Motor neuron (in vitro differentiated cells): ENCODE measurements around the gene BEST3. TPM values are rescaled to one million over a fixed set of nuclear protein-coding genes. Genes with fewer than 3 reads are reported as not detected.
"Not testable (repeated sequence)": the region's sequence is repeated elsewhere in the genome, so short reads cannot be mapped to it uniquely, and the experiment has no call there.

Source experiments
- ATAC-seq, 8 experiments: fragments of 200-7000 bp; cut with Tn5 transposase; replicated peaks in 6 of 8; 2 replicates each; pipeline ENCODE4 v1.8.0; 2021; ENCODE audit warnings: mild to moderate bottlenecking in 8 of 8, moderate library complexity in 8 of 8
- H3K27ac ChIP-seq, 2 donors: fragments of 250-450 bp; sonication (Bioruptor Pico); 2 replicates each; pipeline ENCODE4 v1.9.0; 2021; ENCODE audit warnings: antibody characterized with exemption in 2 of 2, mild to moderate bottlenecking in 2 of 2, moderate library complexity in 1 of 2
- H3K4me1 ChIP-seq, 2 donors: fragments of 250-450 bp; sonication (Bioruptor Pico); replicated peaks in 1 of 2; 2 replicates each; pipeline ENCODE4 v1.6.1; 2021; ENCODE audit warnings: antibody characterized with exemption in 2 of 2, mild to moderate bottlenecking in 2 of 2, moderate library complexity in 1 of 2
- H3K4me3 ChIP-seq, 5 donors: fragments of 250-450 bp; sonication (Bioruptor Pico); 2 replicates each; pipeline ENCODE4 v1.9.0; 2021; ENCODE audit warnings: antibody characterized with exemption in 5 of 5, mild to moderate bottlenecking in 5 of 5, moderate library complexity in 4 of 5
- WGBS, 10 experiments: fragments of 450-650 bp; shearing (Covaris generic); methylation state at CpG; one replicate each; pipeline ENCODE4 v1.0.0; 2022; 5-methylcytosine and 5-hydroxymethylcytosine counted together
- in situ Hi-C, 9 experiments: fragments of 400-800 bp; cut with MboI; loops; one replicate each; pipeline ENCODE4 v1.15.0; 2021; ENCODE audit warnings: low sequenced_read_pairs in 9 of 9, low pct_unique_long_range_greater_than_20kb in 2 of 9; ENCODE audit not compliant: unreplicated experiment in 9 of 9
- total RNA-seq, 8 experiments: library from RNA; unstranded; fragments of 300-600 nt; gene quantifications; 2 replicates each; pipeline versions ENCODE4 v1.2.3 to v1.2.4, GENCODE V29; 2022

Gene BEST3
- total RNA-seq, 8 experiments from 2014 or later: 0.07 to 1.7 (median 0.35) TPM; not detected in 2

GRCh38 chr12:69682110-69682755 lies 16.9 kb downstream of the BEST3 start:
- Histone ChIP-seq H3K4me1 (no peaks in the 10 kb centered on the region), H3K27ac (no peak overlapping the region), H3K4me3 (no peak overlapping the region)
- in situ Hi-C loops: no loop called here
- WGBS, 10 experiments: 40 to 100% (median 92%) methylated on average over 1 to 2 of the region's 2 CpGs; no CpG with 5 or more reads in 4 of the 10 experiments
- peak in 1 of 8 experiments; percentile 90 for ATAC-seq

- Histone ChIP-seq H3K4me1 (no peaks in the 10 kb centered on the region), H3K27ac (no peak overlapping the region), H3K4me3 (no peak overlapping the region)
- no peak for ATAC-seq
- 66 to 100% (median 83%) methylated on average over 1 to 4 of the region's 4 CpGs; no CpG with 5 or more reads in 1 of the 10 experiments for WGBS, 10 experiments
- in situ Hi-C loops: no loop called here
Observed at GRCh38 chr12:69679119-69679518, 20.0 kb downstream of the BEST3 start.

- H3K4me3 ChIP-seq: no peak overlapping the region
- 50 to 98% (median 84%) methylated on average over 1 to 7 of the region's 8 CpGs; no CpG with 5 or more reads in 1 of the 10 experiments for WGBS, 10 experiments
- no peak overlapping the region for H3K27ac ChIP-seq
- in situ Hi-C loops: no loop called here
- ATAC-seq: no peak
- H3K4me1 ChIP-seq: no peaks in the 10 kb centered on the region
Observed at GRCh38 chr12:69676257-69677012, 22.7 kb downstream of the BEST3 start.

GRCh38 chr12:69672195-69672594 lies 26.9 kb downstream of the BEST3 start:
- in situ Hi-C loops: no loop called here
- WGBS, 10 experiments: 0 to 100% (median 77%) methylated on average over 1 to 2 of the region's 2 CpGs

GRCh38 chr12:69671597-69671996 lies 27.5 kb downstream of the BEST3 start:
- no peak overlapping the region for H3K27ac ChIP-seq
- 56 to 100% (median 94%) methylated on average over 1 to 4 of the region's 4 CpGs; no CpG with 5 or more reads in 2 of the 10 experiments for WGBS, 10 experiments
- in situ Hi-C loops: no loop called here
- no peak for ATAC-seq
- no peak overlapping the region for H3K4me3 ChIP-seq
- H3K4me1 ChIP-seq: no peaks in the 10 kb centered on the region

More at GRCh38 chr12:69672195-69672594, 26.9 kb downstream of the BEST3 start:
- ATAC-seq: no peak
- H3K27ac ChIP-seq: no peak overlapping the region
- no peak overlapping the region for H3K4me3 ChIP-seq
- H3K4me1 ChIP-seq: no peaks in the 10 kb centered on the region

- ATAC-seq: no peak
- Histone ChIP-seq H3K27ac (no peak overlapping the region), H3K4me3 (no peak overlapping the region), H3K4me1 (no peaks in the 10 kb centered on the region)
- WGBS, 10 experiments: 0 to 100% (median 75%) methylated on average over 1 to 2 of the region's 2 CpGs; no CpG with 5 or more reads in 2 of the 10 experiments
- in situ Hi-C loops: no loop called here
Observed at GRCh38 chr12:69666798-69667197, 32.3 kb downstream of the BEST3 start.

- H3K4me1 ChIP-seq, H3K4me3 ChIP-seq, H3K27ac ChIP-seq, in situ Hi-C loops: not testable (repeated sequence)
- peak in 5 of 8 experiments; percentile 35 to 97 (median 57) for ATAC-seq
- 0 to 98% (median 79%) methylated on average over 1 to 5 of the region's 6 CpGs; no CpG with 5 or more reads in 4 of the 10 experiments for whole genome bisulfite sequencing, 10 experiments
Observed at GRCh38 chr12:69664930-69665377, 34.1 kb downstream of the BEST3 start.

- no peak for ATAC-seq
- WGBS, 10 experiments: 65 to 100% (median 90%) methylated on average over 1 to 3 of the region's 3 CpGs; no CpG with 5 or more reads in 2 of the 10 experiments
- H3K4me1 ChIP-seq: no peaks in the 10 kb centered on the region
- H3K27ac ChIP-seq: no peak overlapping the region
- H3K4me3 ChIP-seq: no peak overlapping the region
- in situ Hi-C loops: no loop called here
Observed at GRCh38 chr12:69663726-69664125, 35.4 kb downstream of the BEST3 start.

- no peak for ATAC-seq
- Histone ChIP-seq H3K4me3 (no peak overlapping the region), H3K4me1 (peaks cover 1 to 2% of the 10 kb centered on the region in 2 donors), H3K27ac (no peak overlapping the region)
- in situ Hi-C loops: no loop called here
Observed at GRCh38 chr12:69662764-69663163, 36.3 kb downstream of the BEST3 start.

- in situ Hi-C loops: no loop called here
- Histone ChIP-seq H3K27ac (no peak overlapping the region), H3K4me1 (peaks cover 5 to 7% of the 10 kb centered on the region in 2 donors), H3K4me3 (no peak overlapping the region)
- no peak for ATAC-seq
- 18 to 100% (median 88%) methylated on average over 1 to 4 of the region's 4 CpGs for WGBS, 10 experiments
Observed at GRCh38 chr12:69661386-69661785, 37.7 kb downstream of the BEST3 start.

GRCh38 chr12:69660164-69660863 lies 38.8 kb downstream of the BEST3 start:
- Histone ChIP-seq H3K27ac (no peak overlapping the region), H3K4me3 (no peak overlapping the region), H3K4me1 (peaks cover 5 to 7% of the 10 kb centered on the region in 2 donors)
- ATAC-seq: no peak
- in situ Hi-C loops: no loop called here
- WGBS, 10 experiments: 25 to 100% (median 67%) methylated on average over 1 of the region's 1 CpG; no CpG with 5 or more reads in 3 of the 10 experiments

GRCh38 chr12:69658203-69658602 lies 40.9 kb downstream of the BEST3 start:
- ATAC-seq: no peak
- WGBS, 10 experiments: 0 to 75% (median 57%) methylated on average over 1 to 2 of the region's 2 CpGs; no CpG with 5 or more reads in 2 of the 10 experiments
- Histone ChIP-seq H3K4me3 (no peak overlapping the region), H3K27ac (no peak overlapping the region), H3K4me1 (peaks cover 5 to 7% of the 10 kb centered on the region in 2 donors)
- in situ Hi-C loops: no loop called here
